HCT116 (cell line): ENCODE measurements around the gene FRK. TPM values are rescaled to one million over a fixed set of nuclear protein-coding genes. Genes with fewer than 3 reads are reported as not detected.

Experiments
- ATAC-seq: fragments of 200-7000 bp; cut with Tn5 transposase; 2 replicates; pipeline ENCODE4 v1.9.1; 2020; ENCODE audit warnings: mild to moderate bottlenecking, moderate library complexity
- BruUV-seq: library from RNA; stranded (reverse); fragments of 400-500 nt; replicated peaks from 2 replicates; lab custom pipeline; 2021; lab: Mats Ljungman, UMichigan
- CTCF ChIA-PET: fragments of 300-600 bp; sonication (Branson Sonifier 250); formaldehyde crosslinking; loops from one replicate; lab custom pipeline; 2021; ENCODE audit warnings: antibody characterized with exemption; lab: Charles Lee
- POLR2A ChIA-PET: fragments of 300-600, 350-600 bp; sonication (Branson Sonifier 250); formaldehyde crosslinking; loops from one replicate; lab custom pipeline; 2021; ENCODE audit warnings: antibody characterized with exemption; lab: Charles Lee
- RAD21 ChIA-PET, 2 experiments: fragments of 300-600 bp; sonication (Branson Sonifier 250); formaldehyde crosslinking; loops; one replicate each; lab custom pipeline; 2023; ENCODE audit warnings: low total read pairs in 2 of 2; ENCODE audit not compliant: uncharacterized antibody in 2 of 2, unreplicated experiment in 2 of 2, low non-redundant PET in 1 of 2; lab: Charles Lee
- DNase-seq: peaks from one replicate; pipeline ENCODE4 v3.0.0-alpha.2; 2010; ENCODE audit warnings: low read depth, low spot score
- H2AFZ ChIP-seq: fragments of 200-600 bp; shearing (Covaris generic), sonication (generic); 2 replicates; pipeline ENCODE4 v1.6.1; 2017; ENCODE audit warnings: low read depth, mixed run types, mixed read lengths, antibody characterized with exemption, low read length; ENCODE audit not compliant: poor library complexity, severe bottlenecking
- H3K27ac ChIP-seq: 2 replicates; pipeline ENCODE4 v1.5.1; 2012; ENCODE audit warnings: low read depth, low read length
- H3K27me3 ChIP-seq: fragments of 200-600 bp; sonication (generic); 2 replicates; pipeline ENCODE4 v1.6.1; 2016; ENCODE audit warnings: mixed run types, low read length, mixed read lengths; ENCODE audit not compliant: insufficient read depth
- H3K36me3 ChIP-seq, 2 experiments: fragments of 200-500 bp in 1 of 2; fragments of 200-600 bp in 1 of 2; sonication (Bioruptor generic) in 1 of 2; sonication (generic) in 1 of 2; 2 replicates each; pipeline versions ENCODE4 v1.5.1 to v1.6.1; 2014 to 2016; ENCODE audit warnings: low read length in 2 of 2, inconsistent platforms in 1 of 2, mixed read lengths in 1 of 2, mixed run types in 1 of 2; ENCODE audit not compliant: insufficient read depth in 2 of 2, control insufficient read depth in 1 of 2
- H3K4me1 ChIP-seq, 2 experiments: fragments of 200-600 bp in 1 of 2; sonication (generic) in 1 of 2; 2 replicates each; pipeline versions ENCODE4 v1.5.1 to v1.6.1; 2012 to 2017; ENCODE audit warnings: low read length in 2 of 2, inconsistent platforms in 1 of 2, mild to moderate bottlenecking in 1 of 2, mixed read lengths in 1 of 2, mixed run types in 1 of 2, moderate library complexity in 1 of 2; ENCODE audit not compliant: insufficient read depth in 2 of 2, control insufficient read depth in 1 of 2
- H3K4me2 ChIP-seq: fragments of 200-600 bp; sonication (generic); 2 replicates; pipeline ENCODE4 v1.6.1; 2017; ENCODE audit warnings: mixed run types, low read length, mixed read lengths
- H3K4me3 ChIP-seq, 2 experiments: fragments of 200-600 bp in 1 of 2; sonication (generic) in 1 of 2; replicated peaks in 1 of 2; 2 replicates each; pipeline ENCODE4 v1.5.1; 2011 to 2016; ENCODE audit warnings: low read length in 2 of 2, control low read depth in 1 of 2, low read depth in 1 of 2, mild to moderate bottlenecking in 1 of 2, mixed read lengths in 1 of 2, mixed run types in 1 of 2
- H3K79me2 ChIP-seq: fragments of 200-600 bp; sonication (generic); 2 replicates; pipeline ENCODE4 v1.6.1; 2017; ENCODE audit warnings: mild to moderate bottlenecking, mixed run types, low read length, moderate library complexity, mixed read lengths; ENCODE audit not compliant: insufficient read depth
- H3K9ac ChIP-seq: fragments of 200-600 bp; sonication (generic); 2 replicates; pipeline ENCODE4 v1.6.1; 2016; ENCODE audit warnings: low read length, mixed read lengths
- H3K9me2 ChIP-seq: fragments of 200-600 bp; sonication (generic), shearing (Covaris generic); 2 replicates; pipeline ENCODE4 v1.6.1; 2017; ENCODE audit warnings: mixed run types, mild to moderate bottlenecking, moderate library complexity; ENCODE audit not compliant: insufficient read depth
- H3K9me3 ChIP-seq, 2 experiments: fragments of 200-500 bp in 1 of 2; fragments of 200-600 bp in 1 of 2; sonication (Bioruptor generic) in 1 of 2; sonication (generic) in 1 of 2; 2 replicates each; pipeline ENCODE4 v1.6.1; 2014 to 2017; ENCODE audit warnings: low read length in 2 of 2, mixed read lengths in 2 of 2, inconsistent platforms in 1 of 2, low read depth in 1 of 2, mild to moderate bottlenecking in 1 of 2, mixed run types in 1 of 2, moderate library complexity in 1 of 2; ENCODE audit not compliant: control insufficient read depth in 1 of 2, insufficient read depth in 1 of 2
- H4K20me1 ChIP-seq: fragments of 200-600 bp; sonication (generic), shearing (Covaris generic); 2 replicates; pipeline ENCODE4 v1.6.1; 2017; ENCODE audit warnings: mixed run types, mild to moderate bottlenecking, moderate library complexity; ENCODE audit not compliant: insufficient read depth
- CBX3 ChIP-seq: IDR thresholded peaks from 2 replicates; pipeline ENCODE4 v1.6.1; 2012; ENCODE audit warnings: low read depth
- EZH2 ChIP-seq: fragments of 200-600 bp; sonication (generic); IDR thresholded peaks from 2 replicates; pipeline ENCODE4 v1.6.1; 2017; ENCODE audit warnings: antibody characterized with exemption, mixed run types
- FOSL1 ChIP-seq: IDR thresholded peaks from 2 replicates; pipeline ENCODE4 v1.6.1; 2012; ENCODE audit warnings: low read depth
- POLR2A ChIP-seq: IDR thresholded peaks from 2 replicates; pipeline ENCODE4 v1.7.0; 2011; ENCODE audit warnings: borderline replicate concordance; ENCODE audit not compliant: insufficient read depth, insufficient read length; ENCODE audit errors: extremely low read depth
- POLR2AphosphoS5 ChIP-seq: IDR thresholded peaks from 2 replicates; pipeline ENCODE4 v1.6.1; 2011; ENCODE audit warnings: mild to moderate bottlenecking, low read depth, low read length, moderate library complexity
- RAD21 ChIP-seq: IDR thresholded peaks from 2 replicates; pipeline ENCODE4 v1.6.1; 2012; ENCODE audit warnings: low read depth, mild to moderate bottlenecking
- SIN3A ChIP-seq: IDR thresholded peaks from 2 replicates; pipeline ENCODE4 v1.6.1; 2012; ENCODE audit warnings: low read depth
- ZNF274 ChIP-seq: fragments of 200-500 bp; sonication (Bioruptor generic); IDR thresholded peaks from 2 replicates; pipeline ENCODE4 v1.6.1; 2014; ENCODE audit warnings: mild to moderate bottlenecking, low read depth, low read length, inconsistent platforms
- intact Hi-C: fragments of 100-400 bp; cut with micrococcal nuclease; formaldehyde crosslinking; loops from 2 replicates; pipeline ENCODE4 v1.10.0; 2022
- total RNA-seq: library from RNA; stranded (reverse); gene quantifications from one replicate; pipeline ENCODE4 v1.2.1, GENCODE V29; 2021; ENCODE audit not compliant: unreplicated experiment
- TF ChIP-seq, protein P1 (sequence below), 3 experiments: fragments of 200-600 bp in 1 of 3; sonication (generic) in 1 of 3; IDR thresholded peaks in 2 of 3; conservative IDR thresholded peaks in 1 of 3; 2 replicates each; pipeline ENCODE4 v1.5.1; 2012 to 2017; ENCODE audit warnings: low read depth in 2 of 3, low read length in 2 of 3, antibody characterized with exemption in 1 of 3, borderline replicate concordance in 1 of 3, control low read depth in 1 of 3, mild to moderate bottlenecking in 1 of 3, mixed read lengths in 1 of 3, mixed run types in 1 of 3, moderate library complexity in 1 of 3; ENCODE audit not compliant: insufficient read depth in 1 of 3
- TF ChIP-seq, protein P2 (sequence below): IDR thresholded peaks from 2 replicates; pipeline ENCODE4 v1.6.1; 2012
- TF ChIP-seq, protein P3 (sequence below): IDR thresholded peaks from 2 replicates; pipeline ENCODE4 v1.6.1; 2011; ENCODE audit warnings: mild to moderate bottlenecking, low read length, moderate library complexity; ENCODE audit not compliant: insufficient replicate concordance; ENCODE audit errors: extremely low read depth

FRK gene
- total RNA-seq, 1 experiment from 2014 or later = 3.7 TPM

DNA sequence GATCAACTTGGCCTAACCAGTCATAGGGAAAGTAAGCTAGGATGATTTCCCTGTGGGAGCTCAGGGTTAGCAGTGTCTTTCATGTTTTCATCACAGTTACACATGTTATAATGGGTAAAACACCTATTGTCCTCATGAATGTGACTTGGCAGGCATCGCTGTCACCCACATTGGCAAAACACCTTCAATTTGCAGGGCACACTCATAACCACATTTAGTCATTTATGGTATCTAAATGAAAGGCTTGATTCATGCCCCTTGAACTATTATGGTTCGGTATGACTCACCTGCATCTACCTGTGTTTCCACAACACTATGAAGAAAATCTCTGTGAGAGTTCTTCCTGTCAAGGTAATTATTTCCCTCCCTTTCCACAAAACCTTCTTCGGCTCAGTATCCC, 49.2 kb downstream of the FRK start (continued):
- TF ChIP-seq, protein P1, sequence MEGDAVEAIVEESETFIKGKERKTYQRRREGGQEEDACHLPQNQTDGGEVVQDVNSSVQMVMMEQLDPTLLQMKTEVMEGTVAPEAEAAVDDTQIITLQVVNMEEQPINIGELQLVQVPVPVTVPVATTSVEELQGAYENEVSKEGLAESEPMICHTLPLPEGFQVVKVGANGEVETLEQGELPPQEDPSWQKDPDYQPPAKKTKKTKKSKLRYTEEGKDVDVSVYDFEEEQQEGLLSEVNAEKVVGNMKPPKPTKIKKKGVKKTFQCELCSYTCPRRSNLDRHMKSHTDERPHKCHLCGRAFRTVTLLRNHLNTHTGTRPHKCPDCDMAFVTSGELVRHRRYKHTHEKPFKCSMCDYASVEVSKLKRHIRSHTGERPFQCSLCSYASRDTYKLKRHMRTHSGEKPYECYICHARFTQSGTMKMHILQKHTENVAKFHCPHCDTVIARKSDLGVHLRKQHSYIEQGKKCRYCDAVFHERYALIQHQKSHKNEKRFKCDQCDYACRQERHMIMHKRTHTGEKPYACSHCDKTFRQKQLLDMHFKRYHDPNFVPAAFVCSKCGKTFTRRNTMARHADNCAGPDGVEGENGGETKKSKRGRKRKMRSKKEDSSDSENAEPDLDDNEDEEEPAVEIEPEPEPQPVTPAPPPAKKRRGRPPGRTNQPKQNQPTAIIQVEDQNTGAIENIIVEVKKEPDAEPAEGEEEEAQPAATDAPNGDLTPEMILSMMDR (IDR thresholded peaks at IDR 0.05 in 2 of 3, conservative IDR thresholded peaks at IDR 0.05 in 1 of 3; ENCODE audit: borderline replicate concordance in 1 of 3, insufficient read depth in 1 of 3, low read depth in 2 of 3, low read length in 2 of 3) = no peak

DNA sequence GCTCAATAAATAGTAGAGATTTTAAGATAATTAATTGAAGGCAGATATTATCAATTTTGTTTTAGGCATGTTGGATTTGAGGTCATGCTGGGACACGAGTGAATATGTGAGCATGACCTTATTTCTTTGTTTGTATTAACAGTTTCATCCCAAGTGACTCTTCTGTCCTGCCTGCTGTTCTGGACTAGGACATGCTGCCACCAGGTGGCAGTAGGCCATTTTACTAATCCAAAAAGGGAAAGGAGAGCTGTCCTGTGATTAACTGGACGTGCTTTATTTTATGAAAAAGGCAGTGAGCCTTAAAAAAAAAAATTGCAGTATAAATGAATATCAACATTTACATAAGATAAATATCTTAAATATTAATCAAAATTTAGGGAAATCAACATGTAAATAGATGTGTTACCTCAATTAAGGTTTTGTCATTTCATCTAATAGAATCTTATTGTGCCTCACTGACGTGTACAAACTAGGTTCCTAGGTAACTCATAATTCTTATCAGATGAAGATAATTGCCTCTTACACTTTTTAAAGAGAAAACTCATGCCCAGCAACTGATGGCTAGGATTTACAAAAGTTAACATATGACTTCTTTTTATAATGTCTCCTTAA, 49.8 kb downstream of the FRK start:
- Histone ChIP-seq H3K9me3 (no peaks in the 10 kb centered on the region), H3K36me3 (no peaks in the 10 kb centered on the region), H3K27me3 (no peaks in the 10 kb centered on the region), H3K79me2 (no peaks in the 10 kb centered on the region), H3K9ac (no peak overlapping the region), H2AFZ (no peak overlapping the region), H3K4me3 (peak overlapping the region in 1 of 2 experiments; percentile 6; a peak in 1 of 4 replicates), H3K9me2 (no peaks in the 10 kb centered on the region), H3K4me1 (peaks cover 16 to 32% of the 10 kb centered on the region in 2 experiments), H3K4me2 (peak overlapping the region; percentile 55), H4K20me1 (no peaks in the 10 kb centered on the region), H3K27ac (peak overlapping the region; percentile 21; the same call in 1 of the 2 replicates)
- DNase-seq (peak; percentile 67), ATAC-seq (peak; percentile 78)
- ChIA-PET POLR2A (interaction anchor here (1.7 kb wide), 1 partner anchor 90 kb away, joined by 7 read pairs; the partner anchor contains the start of gene NT5DC1), CTCF (interaction anchor here (0.6 to 1.9 kb wide), 18 partner anchors 9 to 1018 kb away, joined by 3 to 39 read pairs (median 5); partner anchors contain the start of genes FRK and NT5DC1), RAD21 (interaction anchor here in 1 of 2 experiments (0.6 to 1.1 kb wide), 2 partner anchors 86 to 112 kb away, joined by 3 to 9 read pairs; no protein-coding TSS in a partner anchor)
- intact Hi-C loops = loop anchor here (1.0 to 2.0 kb wide), 3 partner anchors 49 to 89 kb away; partner anchors contain the start of genes FRK and NT5DC1
- BruUV-seq = no TSS peak
- TF ChIP-seq POLR2AphosphoS5 = no peak
- no peak for TF ChIP-seq EZH2
- TF ChIP-seq, protein P1 (IDR thresholded peaks at IDR 0.05 in 2 of 3, conservative IDR thresholded peaks at IDR 0.05 in 1 of 3; ENCODE audit: borderline replicate concordance in 1 of 3, insufficient read depth in 1 of 3, low read depth in 2 of 3, low read length in 2 of 3) = peak; percentile 73 to 79 (median 76); a peak in 5 of 6 replicates
- no peak for TF ChIP-seq FOSL1
- TF ChIP-seq SIN3A = no peak
- peak; percentile 83 for TF ChIP-seq RAD21
- no peak for TF ChIP-seq POLR2A
- TF ChIP-seq ZNF274 = no peak
- TF ChIP-seq, protein P2, sequence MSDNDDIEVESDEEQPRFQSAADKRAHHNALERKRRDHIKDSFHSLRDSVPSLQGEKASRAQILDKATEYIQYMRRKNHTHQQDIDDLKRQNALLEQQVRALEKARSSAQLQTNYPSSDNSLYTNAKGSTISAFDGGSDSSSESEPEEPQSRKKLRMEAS = no peak
- peak; percentile 13; the same call in 1 of the 2 replicates for TF ChIP-seq CBX3
- TF ChIP-seq, protein P3, sequence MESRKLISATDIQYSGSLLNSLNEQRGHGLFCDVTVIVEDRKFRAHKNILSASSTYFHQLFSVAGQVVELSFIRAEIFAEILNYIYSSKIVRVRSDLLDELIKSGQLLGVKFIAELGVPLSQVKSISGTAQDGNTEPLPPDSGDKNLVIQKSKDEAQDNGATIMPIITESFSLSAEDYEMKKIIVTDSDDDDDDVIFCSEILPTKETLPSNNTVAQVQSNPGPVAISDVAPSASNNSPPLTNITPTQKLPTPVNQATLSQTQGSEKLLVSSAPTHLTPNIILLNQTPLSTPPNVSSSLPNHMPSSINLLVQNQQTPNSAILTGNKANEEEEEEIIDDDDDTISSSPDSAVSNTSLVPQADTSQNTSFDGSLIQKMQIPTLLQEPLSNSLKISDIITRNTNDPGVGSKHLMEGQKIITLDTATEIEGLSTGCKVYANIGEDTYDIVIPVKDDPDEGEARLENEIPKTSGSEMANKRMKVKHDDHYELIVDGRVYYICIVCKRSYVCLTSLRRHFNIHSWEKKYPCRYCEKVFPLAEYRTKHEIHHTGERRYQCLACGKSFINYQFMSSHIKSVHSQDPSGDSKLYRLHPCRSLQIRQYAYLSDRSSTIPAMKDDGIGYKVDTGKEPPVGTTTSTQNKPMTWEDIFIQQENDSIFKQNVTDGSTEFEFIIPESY = no peak
